PC-3 (cell line): Measurements from ENCODE around the gene KRR1. TPM values are rescaled to one million over a fixed set of nuclear protein-coding genes. Genes with fewer than 3 reads are reported as not detected.
"Not testable (repeated sequence)": the region's sequence is repeated elsewhere in the genome, so short reads cannot be mapped to it uniquely, and the experiment has no call there.

Source experiments
- ATAC-seq: fragments of 200-7000 bp; cut with Tn5 transposase; 2 replicates; pipeline ENCODE4 v1.9.1; 2020; ENCODE audit warnings: mild to moderate bottlenecking, moderate library complexity
- BruUV-seq: library from RNA; stranded (reverse); fragments of 400-500 nt; replicated peaks from 2 replicates; lab custom pipeline; 2021; lab: Mats Ljungman, UMichigan
- CTCF ChIA-PET: fragments of 300-600 bp; sonication (Branson Sonifier 250); formaldehyde crosslinking; loops from one replicate; lab custom pipeline; 2022; ENCODE audit warnings: antibody characterized with exemption; lab: Charles Lee
- POLR2A ChIA-PET: fragments of 300-600 bp; sonication (Branson Sonifier 250); formaldehyde crosslinking; loops from one replicate; lab custom pipeline; 2022; ENCODE audit warnings: antibody characterized with exemption; ENCODE audit not compliant: unreplicated experiment; lab: Charles Lee
- DNase-seq: peaks from one replicate; pipeline ENCODE4 v3.0.0-alpha.2; 2015
- H2AFZ ChIP-seq: fragments of 300-600 bp; sonication (generic); 2 replicates; pipeline ENCODE4 v1.6.0; 2016; ENCODE audit warnings: antibody characterized with exemption, low read length
- H3F3A ChIP-seq: fragments of 300-600 bp; sonication (generic); one replicate; pipeline ENCODE4 v1.6.0; 2017; ENCODE audit warnings: antibody characterized with exemption, low read length, control low read depth, mild to moderate bottlenecking; ENCODE audit not compliant: unreplicated experiment
- H3K27ac ChIP-seq: fragments of 300-600 bp; sonication (generic); 2 replicates; pipeline ENCODE4 v1.5.1; 2016; ENCODE audit warnings: mild to moderate bottlenecking, low read length
- H3K27me3 ChIP-seq: fragments of 300-600 bp; sonication (generic); 2 replicates; pipeline ENCODE4 v1.6.1; 2016; ENCODE audit warnings: low read length, mixed read lengths
- H3K36me3 ChIP-seq: fragments of 300-600 bp; sonication (generic); 2 replicates; pipeline ENCODE4 v1.6.1; 2016; ENCODE audit warnings: low read depth, mixed run types, low read length, mixed read lengths
- H3K4me1 ChIP-seq: fragments of 300-600 bp; sonication (generic); 2 replicates; pipeline ENCODE4 v1.5.1; 2016; ENCODE audit warnings: low read length; ENCODE audit not compliant: insufficient read depth
- H3K4me2 ChIP-seq: fragments of 300-600 bp; sonication (generic); 2 replicates; pipeline ENCODE4 v1.6.0; 2016; ENCODE audit warnings: low read length
- H3K4me3 ChIP-seq: fragments of 300-600 bp; sonication (generic); 2 replicates; pipeline ENCODE4 v1.5.1; 2016; ENCODE audit warnings: mild to moderate bottlenecking, low read length, mixed read lengths
- H3K79me2 ChIP-seq: fragments of 300-600 bp; sonication (generic); 2 replicates; pipeline ENCODE4 v1.6.1; 2017; ENCODE audit warnings: low read length, mixed read lengths
- H3K9ac ChIP-seq: fragments of 300-600 bp; sonication (generic); 2 replicates; pipeline ENCODE4 v1.6.0; 2016; ENCODE audit warnings: mild to moderate bottlenecking, low read length
- H3K9me2 ChIP-seq: fragments of 300-600 bp; sonication (generic); replicated peaks from 2 replicates; pipeline ENCODE4 v1.6.1; 2016; ENCODE audit warnings: mixed run types, low read length, mixed read lengths
- H3K9me3 ChIP-seq: fragments of 300-600 bp; sonication (generic); 2 replicates; pipeline ENCODE4 v1.6.1; 2016; ENCODE audit warnings: low read length, mixed read lengths
- H4K20me1 ChIP-seq: fragments of 300-600 bp; sonication (generic); 2 replicates; pipeline ENCODE4 v1.6.1; 2016; ENCODE audit warnings: low read length, mixed read lengths
- CTCF ChIP-seq: fragments of 300-600 bp; sonication (generic); conservative IDR thresholded peaks from 2 replicates; pipeline ENCODE4 v1.5.1; 2017; ENCODE audit warnings: antibody characterized with exemption, low read depth, mild to moderate bottlenecking, low read length
- EZH2 ChIP-seq: fragments of 300-600 bp; sonication (generic); IDR thresholded peaks from one replicate; pipeline ENCODE4 v1.6.1; 2017; ENCODE audit warnings: antibody characterized with exemption, mild to moderate bottlenecking, low read length; ENCODE audit not compliant: unreplicated experiment
- EZH2phosphoT487 ChIP-seq: fragments of 300-600 bp; sonication (generic); IDR thresholded peaks from 2 replicates; pipeline ENCODE4 v1.6.1; 2018; ENCODE audit warnings: mild to moderate bottlenecking, antibody characterized with exemption, low read length, borderline replicate concordance
- intact Hi-C: fragments of 100-400 bp; cut with micrococcal nuclease; formaldehyde crosslinking; loops from 2 replicates; pipeline ENCODE4 v1.9.0; 2023
- total RNA-seq: library from RNA; depleted of rRNA; stranded (reverse); fragments of >200 nt; gene quantifications from 2 replicates; pipeline ENCODE4 v1.2.3, GENCODE V29; 2014

The KRR1 gene
- total RNA-seq, 1 experiment from 2014 or later = 68.4 TPM

- Histone ChIP-seq H4K20me1 (no peaks in the 10 kb centered on the region), H3K27me3 (no peaks in the 10 kb centered on the region), H3K4me3 (no peak overlapping the region), H3K36me3 (no peaks in the 10 kb centered on the region), H3F3A (no peaks in the 10 kb centered on the region), H3K9me2 (no peaks in the 10 kb centered on the region), H3K9me3 (peaks cover 14% of the 10 kb centered on the region), H3K4me2 (0 out of 2 replicates have a peak overlapping the region, but pooled peaks have one; percentile 10), H3K9ac (no peak overlapping the region), H3K79me2 (no peaks in the 10 kb centered on the region), H2AFZ (no peak overlapping the region), H3K4me1 (peaks cover 11% of the 10 kb centered on the region), H3K27ac (no peak overlapping the region)
- intact Hi-C loops = no loop called here
- CTCF ChIA-PET = no interaction called here
- DNase-seq (peak; percentile 25), ATAC-seq (no peak)
- POLR2A ChIA-PET = no interaction called here
- no peak for TF ChIP-seq EZH2
- no peak for TF ChIP-seq EZH2phosphoT487
- TF ChIP-seq CTCF = no peak
- BruUV-seq = no TSS peak
Observed at GRCh38 chr12:75460204-75460603, 51.2 kb downstream of the KRR1 start.

GRCh38 chr12:75459755-75460154 is 51.7 kb downstream of the KRR1 start:
- Histone ChIP-seq H3K36me3 (no peaks in the 10 kb centered on the region), H3K9me3 (peaks cover 14% of the 10 kb centered on the region), H3K9ac (no peak overlapping the region), H3K79me2 (no peaks in the 10 kb centered on the region), H3F3A (no peaks in the 10 kb centered on the region), H3K27me3 (no peaks in the 10 kb centered on the region), H3K4me3 (no peak overlapping the region), H4K20me1 (no peaks in the 10 kb centered on the region), H3K4me1 (peaks cover 11% of the 10 kb centered on the region), H2AFZ (no peak overlapping the region), H3K9me2 (no peaks in the 10 kb centered on the region), H3K27ac (no peak overlapping the region), H3K4me2 (0 out of 2 replicates have a peak overlapping the region, but pooled peaks have one; percentile 10)
- no peak for TF ChIP-seq EZH2
- no peak for TF ChIP-seq EZH2phosphoT487
- no peak for TF ChIP-seq CTCF
- intact Hi-C loops = no loop called here
- DNase-seq (no peak), ATAC-seq (no peak; the same call in 1 of the 2 replicates)
- BruUV-seq = no TSS peak
- ChIA-PET CTCF (no interaction called here), POLR2A (no interaction called here)

- BruUV-seq, H3F3A ChIP-seq, H3K36me3 ChIP-seq, ATAC-seq, H2AFZ ChIP-seq, CTCF ChIA-PET, H3K4me2 ChIP-seq, H3K9ac ChIP-seq, H3K79me2 ChIP-seq, H4K20me1 ChIP-seq, POLR2A ChIA-PET, H3K9me2 ChIP-seq, H3K27ac ChIP-seq, intact Hi-C loops, H3K27me3 ChIP-seq, H3K4me3 ChIP-seq: not testable (repeated sequence)
- DNase-seq = peak; percentile 22
- peaks cover 14% of the 10 kb centered on the region for H3K9me3 ChIP-seq
- peaks cover 18% of the 10 kb centered on the region for H3K4me1 ChIP-seq
Observed at GRCh38 chr12:75457866-75458265, 53.5 kb downstream of the KRR1 start.
